Measurements from ENCODE around the gene TGM4.

Gene TGM4

DNA sequence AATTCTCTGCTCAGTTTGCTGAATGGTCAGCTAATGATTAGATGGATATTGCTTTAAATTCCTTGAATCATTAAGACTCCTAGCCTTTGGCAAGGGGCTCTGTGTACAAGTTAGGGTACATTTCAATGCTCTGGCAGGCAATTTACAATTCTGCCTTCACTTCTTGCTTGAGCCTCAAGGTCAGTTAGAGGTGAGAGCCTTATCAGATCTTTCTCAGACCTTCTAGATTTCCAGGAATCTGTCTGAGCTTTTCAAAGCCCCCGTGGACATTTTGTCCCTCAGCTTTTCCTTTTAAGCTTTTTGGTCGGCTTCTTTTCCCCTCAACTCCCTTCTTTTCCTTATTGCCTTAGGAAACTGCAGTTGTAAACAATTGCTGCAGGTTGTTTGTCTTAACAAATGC lies 34.7 kb downstream of the TGM4 start:
- H3K27ac ChIP-seq, result no peak overlapping the region
- H3K4me3 ChIP-seq, result no peak overlapping the region

DNA sequence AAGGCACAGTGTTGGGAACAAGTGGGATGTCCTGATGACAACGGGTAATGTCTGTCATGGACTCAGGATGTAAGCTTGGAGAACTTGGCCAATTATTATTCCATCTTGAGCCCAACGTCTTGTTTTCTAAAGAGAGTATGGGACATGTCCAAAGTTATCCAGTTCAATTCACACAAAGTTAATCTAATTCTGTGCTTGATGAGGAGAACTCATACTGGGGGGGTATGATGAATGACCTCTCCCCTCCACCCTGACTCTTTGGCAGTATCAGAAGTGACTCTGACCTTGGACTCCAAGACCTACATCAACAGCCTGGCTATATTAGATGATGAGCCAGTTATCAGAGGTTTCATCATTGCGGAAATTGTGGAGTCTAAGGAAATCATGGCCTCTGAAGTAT lies 36.3 kb downstream of the TGM4 start:
- Histone ChIP-seq H3K27ac (no peak overlapping the region), H3K4me3 (no peak overlapping the region)

DNA sequence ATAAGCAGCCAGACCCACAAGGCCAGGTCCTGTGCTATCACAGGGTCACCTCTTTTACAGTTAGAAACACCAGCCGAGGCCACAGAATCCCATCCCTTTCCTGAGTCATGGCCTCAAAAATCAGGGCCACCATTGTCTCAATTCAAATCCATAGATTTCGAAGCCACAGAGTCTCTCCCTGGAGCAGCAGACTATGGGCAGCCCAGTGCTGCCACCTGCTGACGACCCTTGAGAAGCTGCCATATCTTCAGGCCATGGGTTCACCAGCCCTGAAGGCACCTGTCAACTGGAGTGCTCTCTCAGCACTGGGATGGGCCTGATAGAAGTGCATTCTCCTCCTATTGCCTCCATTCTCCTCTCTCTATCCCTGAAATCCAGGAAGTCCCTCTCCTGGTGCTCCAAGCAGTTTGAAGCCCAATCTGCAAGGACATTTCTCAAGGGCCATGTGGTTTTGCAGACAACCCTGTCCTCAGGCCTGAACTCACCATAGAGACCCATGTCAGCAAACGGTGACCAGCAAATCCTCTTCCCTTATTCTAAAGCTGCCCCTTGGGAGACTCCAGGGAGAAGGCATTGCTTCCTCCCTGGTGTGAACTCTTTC lies 39.6 kb downstream of the TGM4 start:
- no peak overlapping the region for H3K27ac ChIP-seq
- no peak overlapping the region for H3K4me3 ChIP-seq

DNA sequence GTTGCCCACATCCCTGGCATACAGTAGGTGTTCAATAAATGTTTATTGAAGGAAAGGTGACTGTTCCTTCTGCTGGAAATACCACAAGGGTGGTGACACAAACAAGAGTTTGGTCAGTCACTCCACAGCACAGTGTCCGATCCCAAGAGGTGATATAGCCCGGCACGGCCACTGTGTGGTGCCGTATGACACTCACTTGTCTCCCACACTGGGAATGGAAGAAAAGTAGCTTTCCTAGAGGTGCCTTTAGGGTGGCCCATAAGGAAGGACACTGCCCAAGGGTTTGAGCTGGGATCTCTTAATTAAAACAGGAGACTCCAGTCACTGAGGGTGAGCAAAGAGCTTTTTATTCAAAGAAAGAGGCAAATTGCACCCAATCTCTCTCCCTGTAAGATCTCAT lies 40.5 kb downstream of the TGM4 start:
- Histone ChIP-seq H3K4me3 (no peak overlapping the region), H3K27ac (no peak overlapping the region)

DNA sequence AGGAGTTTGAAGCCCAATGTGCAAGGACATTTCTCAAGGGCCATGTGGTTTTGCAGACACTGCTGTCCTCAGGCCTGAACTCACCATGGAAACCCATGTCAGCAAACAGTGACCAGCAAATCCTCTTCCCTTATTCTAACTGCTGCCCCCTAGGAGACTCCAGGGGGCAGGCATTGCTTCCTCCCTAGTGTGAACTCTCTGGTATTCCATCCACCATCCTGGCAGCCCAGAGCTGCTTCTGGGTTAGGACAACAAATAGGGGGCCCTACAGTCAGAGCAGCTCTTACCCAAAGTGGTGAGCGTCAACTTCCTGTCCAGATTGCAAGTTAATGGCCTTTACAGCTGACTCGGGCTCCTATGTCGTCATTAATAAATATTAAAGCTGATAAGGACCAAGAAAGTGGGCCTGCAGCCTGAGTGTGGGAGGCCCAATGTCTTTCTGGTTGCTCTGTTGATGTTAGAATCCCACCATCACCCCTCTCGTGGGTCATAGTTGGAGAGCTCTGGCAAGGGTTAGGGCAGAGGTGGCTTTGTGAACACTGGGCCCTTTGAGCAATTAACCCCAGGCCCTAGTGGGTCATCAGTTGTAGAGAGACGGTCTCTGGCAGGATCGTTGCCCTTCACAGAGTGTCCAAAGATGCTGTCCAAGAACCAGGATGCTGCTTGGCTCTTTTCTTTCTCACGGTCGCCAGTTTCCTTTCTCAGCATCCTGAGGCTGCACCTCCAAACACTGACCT lies 41.5 kb downstream of the TGM4 start:
- no peak overlapping the region for H3K27ac ChIP-seq
- H3K4me3 ChIP-seq, result no peak overlapping the region

DNA sequence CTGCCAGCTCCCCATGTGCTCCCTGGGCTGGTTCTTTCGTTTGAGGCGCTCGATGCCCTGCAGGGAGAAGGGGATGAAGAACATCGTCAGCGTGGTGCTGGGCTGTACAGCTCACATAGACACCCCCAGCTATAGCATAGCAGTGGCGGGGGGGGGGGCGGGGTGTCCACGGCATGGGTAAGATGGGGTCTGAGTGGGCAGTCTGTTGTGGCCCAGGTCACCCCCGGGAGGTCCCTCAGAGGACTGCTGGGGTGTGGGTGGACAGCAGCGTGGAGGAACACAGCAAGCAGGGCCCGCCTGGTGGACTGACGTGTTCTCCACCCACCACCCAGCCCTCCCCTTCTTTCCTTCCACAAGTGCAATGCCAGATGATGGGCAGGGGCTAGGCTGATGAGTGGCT lies 43.7 kb downstream of the TGM4 start:
- no peak overlapping the region for H3K4me3 ChIP-seq
- no peak overlapping the region for H3K27ac ChIP-seq

DNA sequence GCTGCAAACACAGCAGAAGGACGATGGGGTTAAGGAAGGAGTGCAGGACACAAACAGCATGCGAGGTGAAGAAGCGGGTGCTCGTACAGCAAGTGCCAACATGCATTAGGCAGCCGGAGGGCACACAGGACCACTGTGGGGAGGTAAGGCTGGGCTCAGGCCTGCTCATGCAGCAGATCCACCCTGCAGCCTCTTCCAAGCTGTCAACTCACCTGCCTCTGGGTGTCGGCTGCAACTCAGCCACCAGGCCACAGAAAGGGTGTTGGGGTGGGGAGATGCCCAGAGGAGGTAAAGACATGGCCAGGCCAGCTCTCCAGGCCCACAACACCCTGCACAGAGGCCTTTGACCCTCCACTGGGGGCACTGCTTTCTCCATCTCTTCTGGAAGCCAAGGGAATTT lies 44.2 kb downstream of the TGM4 start:
- H3K4me3 ChIP-seq, result no peak overlapping the region
- H3K27ac ChIP-seq, result no peak overlapping the region

DNA sequence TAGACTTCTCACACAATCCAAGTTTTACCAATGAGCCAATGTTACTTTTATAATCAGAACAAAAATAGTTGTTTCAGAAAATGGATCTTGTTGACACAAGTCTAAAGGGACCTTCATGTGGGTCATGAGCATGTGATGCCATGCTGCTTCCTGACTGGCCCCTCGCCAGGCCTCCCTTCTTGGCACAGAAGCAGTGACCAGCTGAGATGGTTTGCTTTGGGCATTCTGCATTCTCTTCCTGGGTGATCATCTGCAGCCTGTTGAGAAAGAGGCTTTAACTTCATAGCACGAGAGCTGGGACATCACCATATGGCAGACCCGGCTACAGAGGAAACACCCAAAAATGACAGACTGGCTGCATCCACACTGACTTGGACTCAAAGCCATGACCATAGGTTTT lies 45.7 kb downstream of the TGM4 start:
- Histone ChIP-seq H3K27ac (no peak overlapping the region), H3K4me3 (no peak overlapping the region)

DNA sequence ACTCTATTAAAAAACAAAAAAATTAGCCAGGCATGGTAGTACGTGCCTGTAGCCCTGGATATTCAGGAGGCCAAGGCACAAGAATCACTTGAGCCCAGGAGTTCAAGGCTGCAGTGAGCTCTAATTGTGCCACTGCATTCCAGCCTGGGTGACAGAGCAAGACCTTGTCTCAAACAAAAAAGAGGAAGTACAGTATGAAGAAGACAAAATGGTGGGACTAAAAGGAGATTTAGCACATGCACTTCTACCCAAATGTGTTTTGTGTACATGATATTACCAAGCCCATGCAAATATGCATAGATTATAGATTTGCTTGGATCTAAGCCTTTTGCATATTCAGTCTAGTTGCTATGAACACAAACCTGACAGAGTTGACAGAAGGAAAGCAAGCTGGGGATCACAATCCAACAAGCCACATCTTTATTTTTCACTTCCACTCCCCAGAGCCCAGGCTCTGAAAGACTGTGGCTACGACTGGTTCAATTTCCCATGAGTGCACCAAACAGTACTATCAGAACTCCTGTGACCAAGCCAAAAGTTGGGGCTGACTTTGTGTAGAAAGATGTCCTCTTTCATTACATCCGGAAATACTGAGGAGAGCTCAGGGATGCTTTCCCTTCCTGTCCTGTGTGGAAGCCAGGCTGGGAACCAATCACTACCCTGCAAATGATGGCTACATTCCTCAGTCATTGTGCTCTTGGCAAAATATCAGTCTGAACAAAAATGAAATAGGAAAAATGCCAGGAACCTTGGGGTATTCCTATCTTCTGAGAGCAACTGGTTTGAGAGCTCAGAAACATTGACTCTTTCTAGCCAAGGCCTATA lies 49.4 kb downstream of the TGM4 start:
- Histone ChIP-seq H3K27ac (no peak overlapping the region), H3K4me3 (no peak overlapping the region)

DNA sequence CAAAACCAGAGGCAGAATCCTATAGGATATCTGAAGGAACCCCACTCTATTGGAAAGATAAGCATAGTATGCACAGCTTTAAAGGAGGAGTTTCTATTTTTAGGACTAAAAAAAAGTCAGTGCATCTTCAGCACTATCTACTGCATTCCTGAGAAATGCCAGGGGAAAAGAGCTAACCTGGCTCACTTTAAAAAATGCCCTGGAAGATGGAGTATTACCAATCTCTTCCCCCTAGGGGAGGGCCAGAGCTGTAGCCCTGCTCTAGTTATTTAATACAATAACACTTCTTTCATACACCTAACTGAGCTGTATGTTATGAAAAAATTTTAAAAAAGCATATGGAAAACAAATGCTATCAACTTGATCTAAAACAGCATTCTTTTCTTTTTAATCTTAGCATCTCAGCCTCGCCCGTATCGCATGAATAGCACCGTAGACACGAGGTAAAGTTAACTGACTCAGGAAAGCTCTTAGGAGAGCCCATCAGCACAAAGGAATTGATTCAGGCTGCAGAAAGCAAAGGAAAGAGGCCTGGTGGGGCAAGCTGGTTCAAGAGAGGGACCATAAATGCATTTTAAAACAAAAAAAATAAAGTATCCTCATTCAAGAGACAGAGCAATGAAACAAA lies 50.2 kb downstream of the TGM4 start:
- peak overlapping the region in 1 of 21 experiments; percentile 1 for H3K27ac ChIP-seq
- H3K4me3 ChIP-seq, result no peak overlapping the region

DNA sequence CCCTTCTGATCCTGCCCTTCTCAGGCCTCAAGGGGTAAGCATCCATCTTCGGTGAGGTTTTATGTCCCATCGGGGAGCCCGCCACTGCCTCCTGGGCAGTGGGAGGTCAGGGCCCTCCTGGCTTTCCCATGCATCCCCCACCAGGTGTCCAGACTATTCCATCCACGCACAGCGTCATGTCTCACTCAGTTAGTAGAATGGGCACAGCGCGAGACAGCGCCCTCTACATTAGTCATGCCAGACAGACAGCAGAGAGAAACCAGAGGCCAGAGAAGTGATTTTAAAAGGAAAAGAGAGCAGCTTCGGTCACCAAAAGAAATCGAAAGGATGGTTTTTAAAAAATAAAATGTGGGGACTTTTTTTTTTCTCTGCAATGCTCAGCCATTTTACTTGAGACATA lies 51.8 kb downstream of the TGM4 start:
- no peak overlapping the region for H3K27ac ChIP-seq
- no peak overlapping the region for H3K4me3 ChIP-seq

DNA sequence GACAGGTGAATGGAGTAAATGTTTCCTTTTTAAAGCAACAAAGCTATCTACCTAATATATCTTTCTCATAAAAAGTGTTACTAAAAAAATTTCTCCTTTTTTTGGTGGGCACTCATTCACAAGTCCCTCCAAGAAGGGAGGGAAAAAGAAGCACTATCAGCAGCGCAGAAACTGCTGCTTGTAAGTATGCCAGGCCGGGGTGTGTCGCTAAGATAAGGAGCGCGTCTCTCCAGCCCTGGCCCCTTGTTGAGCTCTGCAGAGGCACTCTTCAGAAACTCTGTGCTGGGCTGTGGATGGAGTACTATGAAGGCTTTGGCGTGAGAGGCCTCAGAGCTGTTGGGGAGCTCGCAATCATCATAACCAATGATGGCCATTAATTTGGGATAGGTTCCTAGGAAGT lies 52.5 kb downstream of the TGM4 start:
- Histone ChIP-seq H3K4me3 (no peak overlapping the region), H3K27ac (no peak overlapping the region)

DNA sequence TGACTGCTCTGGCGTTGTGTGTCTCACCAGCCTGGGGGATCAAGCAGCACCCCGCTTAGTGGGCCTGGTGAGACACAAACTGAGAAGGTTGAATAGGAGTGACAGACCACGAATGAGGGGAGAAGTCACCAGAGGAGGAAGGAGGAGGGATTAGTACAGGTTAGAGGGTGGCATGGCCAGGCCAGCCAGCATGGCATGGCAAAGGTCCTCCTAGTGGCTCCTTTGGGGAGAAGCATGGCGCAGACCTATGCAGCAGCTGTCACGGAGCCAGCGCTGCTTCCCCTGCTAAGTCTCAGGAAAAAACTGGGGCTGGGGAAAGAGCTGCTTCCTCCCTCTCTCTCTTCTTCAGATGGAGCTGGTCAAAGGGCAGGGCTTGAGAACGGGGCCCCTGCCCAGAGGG lies 53.0 kb downstream of the TGM4 start:
- H3K4me3 ChIP-seq, result no peak overlapping the region

DNA sequence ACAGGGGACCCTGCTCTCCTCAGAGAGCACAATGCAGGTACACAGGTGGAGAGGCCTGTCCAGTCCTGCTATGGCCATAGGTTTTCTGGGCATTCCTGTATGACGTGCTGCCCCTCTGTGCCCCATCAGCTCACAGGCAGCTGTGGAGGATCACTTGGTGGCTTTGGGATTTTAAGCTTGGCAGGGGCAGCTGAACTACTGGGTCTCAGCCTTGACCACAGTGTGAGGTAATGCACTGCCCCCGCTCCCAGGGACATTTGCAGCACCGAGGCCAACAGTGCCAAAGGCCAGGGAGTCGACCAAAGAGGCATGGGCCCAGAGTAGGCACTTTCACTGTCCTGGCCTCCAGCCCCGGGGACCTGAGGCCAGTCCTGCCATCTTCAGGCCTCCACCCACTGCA lies 55.4 kb downstream of the TGM4 start:
- no peak overlapping the region for H3K27ac ChIP-seq
- H3K4me3 ChIP-seq, result no peak overlapping the region

More for the DNA sequence above, 53.0 kb downstream of the TGM4 start:
- no peak overlapping the region for H3K27ac ChIP-seq

DNA sequence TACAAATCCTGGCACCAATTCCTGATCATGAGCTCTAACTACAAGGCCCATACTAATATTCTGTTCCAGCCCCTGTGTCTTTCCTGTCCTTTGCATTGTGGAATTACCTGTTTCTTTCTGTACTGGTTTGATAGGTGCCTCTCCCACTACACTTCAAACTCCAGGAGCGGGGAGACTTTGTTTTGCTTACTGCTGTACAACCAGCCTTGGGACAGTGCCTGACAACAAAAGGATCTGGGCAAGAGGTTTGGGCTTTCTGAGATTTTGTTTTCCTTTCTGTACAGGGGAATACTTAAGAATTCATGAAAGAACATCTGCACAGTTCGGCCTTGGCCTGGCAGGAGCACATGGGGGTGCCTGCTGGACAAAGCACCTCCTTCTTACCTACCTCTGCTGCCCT lies 56.5 kb downstream of the TGM4 start:
- no peak overlapping the region for H3K4me3 ChIP-seq
- H3K27ac ChIP-seq, result no peak overlapping the region

DNA sequence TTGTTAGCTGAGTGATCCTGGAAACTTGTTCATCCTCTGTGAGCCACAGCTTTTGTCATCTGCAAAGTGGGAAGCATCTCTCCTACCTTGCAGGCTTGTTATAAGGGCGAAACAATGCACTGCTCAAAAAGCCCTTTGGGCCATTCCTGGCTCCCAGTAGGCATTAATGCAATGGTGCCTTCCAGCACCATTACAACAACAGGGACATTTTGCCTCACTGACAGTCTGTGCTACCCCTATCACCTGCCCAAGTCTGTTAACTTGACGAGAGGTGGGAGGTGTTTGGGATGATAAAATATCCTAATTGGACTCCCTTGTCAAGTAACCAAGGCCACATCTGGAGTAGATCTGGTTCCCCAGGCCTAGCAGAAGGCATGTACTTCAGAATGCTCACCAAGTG lies 57.4 kb downstream of the TGM4 start:
- Histone ChIP-seq H3K4me3 (no peak overlapping the region), H3K27ac (no peak overlapping the region)

DNA sequence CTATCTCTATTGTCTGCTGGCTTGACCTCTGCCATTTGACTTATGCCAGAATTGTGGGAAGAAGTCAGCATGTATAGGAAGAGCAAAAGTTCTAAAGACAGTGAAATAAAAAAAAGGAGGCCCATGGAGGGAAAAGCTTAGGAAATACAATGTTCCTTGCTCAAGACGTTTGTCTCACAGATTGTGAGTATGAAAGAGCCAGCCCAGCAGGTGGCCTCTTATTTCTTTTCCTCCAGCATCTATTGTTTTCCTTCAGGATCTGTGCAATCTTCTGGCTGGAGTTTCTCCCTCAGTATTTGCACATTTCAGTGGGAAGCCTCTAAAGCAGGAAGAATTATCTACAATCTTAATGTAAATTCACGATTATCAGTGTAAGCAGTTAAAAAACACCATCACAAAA lies 57.9 kb downstream of the TGM4 start:
- H3K27ac ChIP-seq, result no peak overlapping the region
- no peak overlapping the region for H3K4me3 ChIP-seq

DNA sequence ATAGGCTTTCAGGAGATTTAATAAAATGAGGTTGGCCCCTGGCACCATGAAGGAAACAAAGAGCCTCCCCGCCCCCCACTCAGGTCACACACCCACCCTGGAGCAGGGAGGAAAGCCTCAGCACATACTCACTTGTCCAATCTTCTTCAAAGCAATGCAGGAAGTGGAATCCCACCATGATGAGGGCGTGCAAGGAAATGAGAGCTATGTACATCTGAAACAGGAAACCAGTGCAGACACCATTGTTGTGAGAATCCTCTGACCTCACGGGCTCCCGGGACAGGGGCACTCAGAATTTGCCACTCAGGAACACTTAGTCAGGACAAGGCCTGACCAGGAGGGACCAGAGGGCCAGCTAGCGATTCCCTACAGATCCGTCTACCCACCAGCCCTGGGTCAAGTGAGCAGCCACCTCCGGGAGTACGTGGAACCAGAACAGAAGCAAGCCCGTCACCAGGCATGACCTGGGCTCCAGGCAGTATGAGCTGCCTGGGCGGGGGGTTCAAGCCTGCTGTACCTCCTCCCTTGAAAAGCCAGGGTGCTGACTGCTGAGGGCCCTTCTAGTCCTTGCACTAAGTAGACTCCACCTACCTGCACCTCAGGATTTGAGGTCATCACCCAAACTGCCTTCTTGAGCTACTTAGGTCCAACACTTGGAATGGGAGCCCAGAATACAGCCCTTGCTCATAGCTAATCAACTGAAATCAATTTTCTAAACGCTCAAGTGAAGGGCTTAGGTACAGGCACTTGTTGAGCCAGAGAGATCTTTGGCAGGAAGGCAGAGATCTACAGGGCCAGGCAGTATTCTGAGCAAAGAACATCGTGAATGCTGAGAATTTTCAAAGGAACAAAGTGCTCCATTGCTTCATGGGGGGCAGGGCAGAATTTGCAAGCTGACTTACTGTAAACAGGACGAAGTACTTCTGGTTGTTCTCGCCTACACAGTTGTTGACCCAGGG lies 58.9 kb downstream of the TGM4 start:
- peak overlapping the region in 1 of 21 experiments; percentile 24 for H3K27ac ChIP-seq

DNA sequence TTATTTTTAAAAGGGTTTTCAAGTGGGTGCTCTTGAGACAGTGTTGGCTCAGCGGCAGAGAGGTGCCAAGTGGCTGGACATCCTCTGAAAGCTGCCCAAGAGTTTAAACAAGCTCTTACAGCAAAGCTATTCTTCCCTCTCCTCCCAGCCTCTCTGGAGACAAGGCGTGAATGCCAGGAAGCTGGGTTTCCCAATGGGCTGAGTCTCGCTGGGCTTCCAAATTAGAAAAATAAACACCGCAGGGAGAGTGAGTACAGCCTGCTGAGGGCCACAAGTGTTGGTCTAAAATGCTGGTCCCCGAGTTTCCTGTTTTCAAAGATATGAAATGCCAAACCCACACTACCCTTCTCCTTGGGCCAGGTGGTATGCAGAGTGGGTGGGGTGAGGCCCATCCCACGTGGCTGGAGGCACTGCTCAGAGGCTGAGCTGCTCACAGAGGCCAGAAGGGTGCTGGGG lies 65.2 kb downstream of the TGM4 start:
- no peak overlapping the region for H3K27ac ChIP-seq

More for the DNA sequence above, 58.9 kb downstream of the TGM4 start:
- no peak overlapping the region for H3K4me3 ChIP-seq

More for the DNA sequence above, 65.2 kb downstream of the TGM4 start:
- no peak overlapping the region for H3K4me3 ChIP-seq

Data from skin epidermis (tissue), 12 donors.